Ishikawa (cell line): Measurements from ENCODE around the gene SP5.

Experiments
- CEBPB ChIP-seq: IDR thresholded peaks from 2 replicates; pipeline ENCODE4 v1.6.1; 2012
- CREB1 ChIP-seq: IDR thresholded peaks from 2 replicates; pipeline ENCODE4 v1.6.1; 2012; ENCODE audit warnings: low read depth
- EGR1 ChIP-seq: IDR thresholded peaks from 2 replicates; pipeline ENCODE4 v1.6.1; 2012
- EP300 ChIP-seq: IDR thresholded peaks from 2 replicates; pipeline ENCODE4 v1.6.1; 2012; ENCODE audit warnings: borderline replicate concordance
- FOXM1 ChIP-seq: IDR thresholded peaks from 2 replicates; pipeline ENCODE4 v1.6.1; 2012; ENCODE audit warnings: low read depth, borderline replicate concordance
- NFIC ChIP-seq: IDR thresholded peaks from 2 replicates; pipeline ENCODE4 v1.6.1; 2012
- RAD21 ChIP-seq: IDR thresholded peaks from 2 replicates; pipeline ENCODE4 v1.6.1; 2012; ENCODE audit warnings: low read depth
- TAF1 ChIP-seq: IDR thresholded peaks from 2 replicates; pipeline ENCODE4 v1.6.1; 2012; ENCODE audit warnings: low read depth, mild to moderate bottlenecking
- TCF12 ChIP-seq: IDR thresholded peaks from 2 replicates; pipeline ENCODE4 v1.6.1; 2012; ENCODE audit warnings: low read depth
- TEAD4 ChIP-seq: IDR thresholded peaks from 2 replicates; pipeline ENCODE4 v1.6.1; 2012
- YY1 ChIP-seq: IDR thresholded peaks from 2 replicates; pipeline ENCODE4 v1.6.1; 2012; ENCODE audit warnings: low read depth
- ZBTB7A ChIP-seq: IDR thresholded peaks from 2 replicates; pipeline ENCODE4 v1.6.1; 2012; ENCODE audit warnings: low read depth
- TF ChIP-seq, protein P1 (sequence below): IDR thresholded peaks from 2 replicates; pipeline ENCODE4 v1.6.1; 2012
- TF ChIP-seq, protein P2 (sequence below): IDR thresholded peaks from 2 replicates; pipeline ENCODE4 v1.6.1; 2012
- TF ChIP-seq, protein P3 (sequence below): IDR thresholded peaks from 2 replicates; pipeline ENCODE4 v1.6.1; 2012; ENCODE audit warnings: low read depth, mild to moderate bottlenecking

SP5 gene

DNA sequence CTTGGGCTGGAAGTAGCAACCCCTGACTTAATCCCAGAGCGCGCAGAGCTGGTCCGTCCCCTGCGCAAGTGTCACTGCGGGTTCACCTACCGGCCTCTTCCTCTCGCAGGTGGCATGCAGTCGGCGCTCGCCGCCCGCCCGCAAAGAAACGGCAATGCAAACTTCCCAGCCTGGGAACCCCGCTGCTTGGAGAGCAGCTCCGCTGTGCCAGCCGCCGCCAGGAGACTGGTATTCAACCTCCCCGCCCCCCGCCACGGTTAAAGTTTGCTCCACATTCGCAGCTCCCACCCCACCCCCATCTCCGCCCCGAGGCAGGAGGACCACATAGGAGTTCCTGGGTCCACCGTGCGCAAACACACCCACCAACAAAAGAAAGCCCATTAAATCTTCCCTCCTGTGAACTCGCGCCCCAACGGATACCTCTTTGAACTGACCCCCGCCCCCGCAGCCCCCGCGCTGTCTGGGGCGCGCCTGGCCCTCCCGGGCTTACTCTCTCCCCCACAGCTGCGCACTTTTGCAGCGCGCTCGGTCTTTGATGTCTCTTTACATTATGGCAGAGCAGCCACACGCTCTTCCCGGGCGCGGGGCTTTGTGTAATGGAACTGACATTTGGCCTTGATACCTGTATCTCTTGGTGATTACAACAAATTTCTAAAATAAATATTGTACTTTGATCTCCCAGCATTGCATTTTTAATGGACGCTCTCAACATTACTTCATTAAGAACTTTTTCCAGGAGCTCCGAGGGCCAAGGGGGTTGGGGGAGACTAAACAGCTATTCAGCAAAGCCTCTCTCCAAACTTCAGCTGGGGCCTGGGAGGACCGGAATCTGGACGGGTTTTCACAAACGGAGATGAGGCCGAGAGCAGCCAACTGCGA is 3.1 kb upstream of the SP5 start:
- no peak for TF ChIP-seq YY1
- TF ChIP-seq CREB1 = no peak
- TF ChIP-seq, protein P1, sequence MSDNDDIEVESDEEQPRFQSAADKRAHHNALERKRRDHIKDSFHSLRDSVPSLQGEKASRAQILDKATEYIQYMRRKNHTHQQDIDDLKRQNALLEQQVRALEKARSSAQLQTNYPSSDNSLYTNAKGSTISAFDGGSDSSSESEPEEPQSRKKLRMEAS = peak; percentile 33; the same call in 1 of the 2 replicates
- TF ChIP-seq CEBPB = no peak
- TF ChIP-seq TEAD4 = no peak
- no peak for TF ChIP-seq TAF1
- TF ChIP-seq EGR1 = peak; percentile 50
- TF ChIP-seq, protein P2, sequence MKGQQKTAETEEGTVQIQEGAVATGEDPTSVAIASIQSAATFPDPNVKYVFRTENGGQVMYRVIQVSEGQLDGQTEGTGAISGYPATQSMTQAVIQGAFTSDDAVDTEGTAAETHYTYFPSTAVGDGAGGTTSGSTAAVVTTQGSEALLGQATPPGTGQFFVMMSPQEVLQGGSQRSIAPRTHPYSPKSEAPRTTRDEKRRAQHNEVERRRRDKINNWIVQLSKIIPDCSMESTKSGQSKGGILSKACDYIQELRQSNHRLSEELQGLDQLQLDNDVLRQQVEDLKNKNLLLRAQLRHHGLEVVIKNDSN = no peak
- TF ChIP-seq TCF12 = no peak
- TF ChIP-seq, protein P3, sequence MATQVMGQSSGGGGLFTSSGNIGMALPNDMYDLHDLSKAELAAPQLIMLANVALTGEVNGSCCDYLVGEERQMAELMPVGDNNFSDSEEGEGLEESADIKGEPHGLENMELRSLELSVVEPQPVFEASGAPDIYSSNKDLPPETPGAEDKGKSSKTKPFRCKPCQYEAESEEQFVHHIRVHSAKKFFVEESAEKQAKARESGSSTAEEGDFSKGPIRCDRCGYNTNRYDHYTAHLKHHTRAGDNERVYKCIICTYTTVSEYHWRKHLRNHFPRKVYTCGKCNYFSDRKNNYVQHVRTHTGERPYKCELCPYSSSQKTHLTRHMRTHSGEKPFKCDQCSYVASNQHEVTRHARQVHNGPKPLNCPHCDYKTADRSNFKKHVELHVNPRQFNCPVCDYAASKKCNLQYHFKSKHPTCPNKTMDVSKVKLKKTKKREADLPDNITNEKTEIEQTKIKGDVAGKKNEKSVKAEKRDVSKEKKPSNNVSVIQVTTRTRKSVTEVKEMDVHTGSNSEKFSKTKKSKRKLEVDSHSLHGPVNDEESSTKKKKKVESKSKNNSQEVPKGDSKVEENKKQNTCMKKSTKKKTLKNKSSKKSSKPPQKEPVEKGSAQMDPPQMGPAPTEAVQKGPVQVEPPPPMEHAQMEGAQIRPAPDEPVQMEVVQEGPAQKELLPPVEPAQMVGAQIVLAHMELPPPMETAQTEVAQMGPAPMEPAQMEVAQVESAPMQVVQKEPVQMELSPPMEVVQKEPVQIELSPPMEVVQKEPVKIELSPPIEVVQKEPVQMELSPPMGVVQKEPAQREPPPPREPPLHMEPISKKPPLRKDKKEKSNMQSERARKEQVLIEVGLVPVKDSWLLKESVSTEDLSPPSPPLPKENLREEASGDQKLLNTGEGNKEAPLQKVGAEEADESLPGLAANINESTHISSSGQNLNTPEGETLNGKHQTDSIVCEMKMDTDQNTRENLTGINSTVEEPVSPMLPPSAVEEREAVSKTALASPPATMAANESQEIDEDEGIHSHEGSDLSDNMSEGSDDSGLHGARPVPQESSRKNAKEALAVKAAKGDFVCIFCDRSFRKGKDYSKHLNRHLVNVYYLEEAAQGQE = no peak
- no peak; the same call in 1 of the 2 replicates for TF ChIP-seq RAD21
- no peak for TF ChIP-seq NFIC
- TF ChIP-seq EP300 = no peak
- TF ChIP-seq ZBTB7A = peak; percentile 59; the same call in 1 of the 2 replicates
- TF ChIP-seq FOXM1 = no peak

DNA sequence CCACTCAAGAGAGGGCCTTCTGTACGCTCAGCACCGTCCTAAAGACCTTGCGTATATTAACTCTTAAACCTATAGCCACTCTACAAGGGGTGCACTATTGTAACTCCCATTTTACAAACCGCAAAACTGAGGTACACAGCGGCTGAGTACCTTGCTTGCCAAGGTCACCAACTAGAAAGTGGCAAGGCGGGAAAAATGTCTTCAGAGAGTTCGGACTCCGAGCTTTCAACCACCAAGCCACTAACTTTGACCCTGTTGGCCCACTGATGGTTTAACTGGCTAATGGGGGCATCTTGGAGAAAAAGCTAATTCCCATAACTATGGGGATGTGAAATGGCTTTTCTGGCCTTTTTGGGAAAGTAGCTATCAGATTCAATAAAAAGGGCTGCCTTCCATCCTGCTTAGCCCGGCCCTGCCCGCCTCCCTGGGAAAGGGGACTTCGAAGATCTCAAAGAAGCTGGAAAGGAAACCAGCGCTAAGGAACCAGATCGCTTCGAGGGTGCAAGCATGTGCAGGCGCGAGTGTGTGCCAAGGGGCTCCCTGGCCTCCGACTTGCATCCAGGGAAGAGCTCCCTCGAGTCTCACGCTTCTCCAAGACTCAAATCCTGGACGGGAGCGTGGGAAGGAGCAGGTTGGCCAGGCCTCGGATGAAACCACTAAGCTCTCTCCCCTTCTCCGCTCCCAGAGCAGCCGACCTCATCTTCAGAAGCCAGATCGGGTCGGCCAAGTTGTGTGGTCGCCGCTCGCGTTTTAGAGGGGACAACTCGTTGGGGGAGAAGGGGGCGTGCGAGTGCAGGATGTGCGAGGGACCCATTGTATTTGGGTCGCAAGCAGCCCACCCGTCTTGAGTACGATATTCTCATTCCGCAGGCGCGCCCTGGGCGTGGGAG is 2.2 kb upstream of the SP5 start:
- TF ChIP-seq TAF1 = no peak
- TF ChIP-seq CREB1 = no peak
- no peak for TF ChIP-seq RAD21
- no peak for TF ChIP-seq TCF12
- no peak for TF ChIP-seq ZBTB7A
- no peak for TF ChIP-seq FOXM1
- TF ChIP-seq, protein P3 = no peak
- no peak for TF ChIP-seq CEBPB
- TF ChIP-seq, protein P2 = no peak
- TF ChIP-seq NFIC = no peak

DNA sequence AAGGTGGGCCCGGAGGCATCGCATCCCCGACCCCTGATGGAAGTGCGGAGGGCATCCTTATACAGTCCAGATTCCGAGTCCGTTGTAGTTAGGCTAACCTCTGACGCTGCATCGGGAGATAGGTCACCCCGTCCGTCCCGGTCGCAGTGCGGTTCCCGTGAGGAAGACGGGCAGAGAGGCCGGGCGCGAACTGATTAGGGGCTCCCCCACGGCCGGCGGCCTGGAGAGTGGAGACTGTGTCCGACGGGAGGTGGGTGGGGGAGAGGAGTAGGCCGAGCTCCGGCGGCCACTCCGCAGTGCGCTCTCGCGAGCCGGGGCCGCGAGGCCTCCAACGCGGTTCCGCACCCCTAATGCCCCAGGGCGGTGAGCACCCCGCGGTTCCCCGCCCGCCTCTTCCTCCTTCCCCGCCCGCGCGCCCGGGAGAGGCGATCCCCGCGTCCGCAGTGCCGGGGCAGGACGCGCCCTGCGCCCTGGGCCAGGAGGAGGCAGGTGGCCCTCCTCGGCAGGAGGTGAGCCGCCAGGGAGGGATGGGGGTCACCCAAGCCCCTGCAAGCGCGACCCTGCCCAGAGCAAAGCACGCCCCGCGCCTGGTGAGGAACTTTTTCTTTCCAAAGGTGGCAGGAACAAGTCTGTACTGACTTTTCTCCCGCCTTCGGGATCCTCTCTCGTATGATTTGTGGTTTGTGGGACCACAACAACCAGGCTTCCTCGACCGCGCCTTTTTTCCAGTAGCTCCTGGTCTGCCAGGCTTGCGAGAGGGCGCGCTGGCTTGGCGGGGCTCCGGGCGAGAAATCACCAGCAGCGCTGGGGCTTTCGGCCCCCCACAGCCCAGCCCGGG is 1.4 kb upstream of the SP5 start:
- no peak for TF ChIP-seq RAD21
- TF ChIP-seq EP300 = no peak
- TF ChIP-seq NFIC = no peak
- TF ChIP-seq, protein P1 = no peak
- TF ChIP-seq TEAD4 = no peak
- TF ChIP-seq TCF12 = no peak
- TF ChIP-seq CREB1 = no peak
- TF ChIP-seq TAF1 = no peak
- no peak for TF ChIP-seq CEBPB
- TF ChIP-seq ZBTB7A = no peak
- TF ChIP-seq, protein P3 = no peak
- no peak for TF ChIP-seq EGR1
- TF ChIP-seq, protein P2 = no peak
- TF ChIP-seq YY1 = no peak
